Activated T-cell treated with anti-CD3 and anti-CD28 coated beads, Interleukin-2, amount 50 U/mL, for 4 hours (primary cell): Measurements from ENCODE around the gene VIPR2. TPM values are rescaled to one million over a fixed set of nuclear protein-coding genes. Genes with fewer than 3 reads are reported as not detected.
"Not testable (repeated sequence)": the region's sequence is repeated elsewhere in the genome, so short reads cannot be mapped to it uniquely, and the experiment has no call there.

Source experiments
- ATAC-seq, 2 donors: fragments of 200-7000 bp; cut with Tn5 transposase; one replicate each; pipeline ENCODE4 v1.10.0; 2021
- DNase-seq: peaks from one replicate; pipeline ENCODE4 v3.0.0-alpha.2; 2020
- H3K27me3 Mint-ChIP-seq: one replicate; pipeline ENCODE4 v1.8.0; 2021; ENCODE audit warnings: low read depth, mixed read lengths
- H3K36me3 Mint-ChIP-seq: one replicate; pipeline ENCODE4 v1.8.0; 2022; ENCODE audit warnings: mixed read lengths; ENCODE audit not compliant: insufficient read depth
- H3K4me1 Mint-ChIP-seq: one replicate; pipeline ENCODE4 v1.8.0; 2021; ENCODE audit warnings: low read depth, mixed read lengths
- H3K4me3 Mint-ChIP-seq: one replicate; pipeline ENCODE4 v1.8.0; 2021; ENCODE audit warnings: mild to moderate bottlenecking, moderate library complexity, mixed read lengths
- H3K9me3 Mint-ChIP-seq: one replicate; pipeline ENCODE4 v1.8.0; 2021; ENCODE audit warnings: mixed read lengths
- total RNA-seq, 3 donors: library from RNA; stranded (reverse); gene quantifications; one replicate each; pipeline ENCODE4 v1.2.1, GENCODE V29; 2021

VIPR2 gene
- total RNA-seq, 3 donors from 2014 or later: 0.14 to 0.30 (median 0.26) TPM

DNA sequence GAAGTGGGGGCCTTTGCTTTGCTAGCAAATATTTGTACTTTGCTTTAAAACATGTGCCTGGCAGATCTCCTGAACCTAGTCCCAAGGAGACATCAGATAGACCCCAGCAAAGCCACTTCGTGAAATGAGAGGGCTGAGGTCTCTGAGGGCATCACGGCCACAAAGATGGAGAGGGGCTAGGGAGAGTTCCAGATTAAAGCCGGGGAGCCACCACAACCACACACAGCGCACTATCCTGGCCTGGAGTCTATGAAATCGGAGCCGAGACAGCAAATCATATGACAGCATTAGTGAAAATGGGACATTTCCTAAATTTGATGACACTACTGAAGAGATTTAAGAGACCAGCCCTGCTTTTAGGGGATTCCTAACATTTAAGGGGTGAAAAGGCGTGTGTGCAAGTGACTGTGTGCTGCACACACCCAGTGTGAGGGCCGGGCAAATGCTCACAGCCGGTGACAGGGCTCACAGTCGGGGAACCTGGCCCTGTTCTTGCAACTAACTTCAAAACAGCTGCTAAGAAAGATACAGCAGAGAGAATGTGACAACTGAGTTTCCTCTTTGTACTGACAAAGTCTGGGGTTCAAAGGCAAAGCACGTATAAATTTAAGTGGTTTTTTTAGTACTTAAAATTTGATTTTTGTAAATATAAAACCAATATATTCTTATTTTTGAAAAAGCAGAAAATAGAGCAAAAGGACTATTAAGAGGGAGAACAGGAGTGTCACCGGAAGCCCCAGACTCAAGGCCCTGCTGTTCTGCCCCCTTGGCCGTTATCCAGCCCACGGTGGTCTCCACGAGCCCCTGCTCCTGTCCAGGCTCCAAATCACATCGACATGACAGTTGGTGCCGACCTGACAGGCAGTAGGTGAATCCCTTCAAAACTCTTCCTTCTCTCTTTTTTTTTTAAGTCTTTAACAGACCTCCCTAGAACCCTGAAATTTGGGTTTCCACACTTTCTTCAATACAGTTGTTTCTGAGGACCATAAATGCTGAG is 49.5 kb downstream of the VIPR2 start:
- ATAC-seq (no peak), DNase-seq (no peak)
- Mint-ChIP-seq H3K36me3 (no peaks in the 10 kb centered on the region), H3K27me3 (peaks cover 2% of the 10 kb centered on the region), H3K4me1 (no peaks in the 10 kb centered on the region), H3K9me3 (no peaks in the 10 kb centered on the region), H3K4me3 (no peak overlapping the region)

DNA sequence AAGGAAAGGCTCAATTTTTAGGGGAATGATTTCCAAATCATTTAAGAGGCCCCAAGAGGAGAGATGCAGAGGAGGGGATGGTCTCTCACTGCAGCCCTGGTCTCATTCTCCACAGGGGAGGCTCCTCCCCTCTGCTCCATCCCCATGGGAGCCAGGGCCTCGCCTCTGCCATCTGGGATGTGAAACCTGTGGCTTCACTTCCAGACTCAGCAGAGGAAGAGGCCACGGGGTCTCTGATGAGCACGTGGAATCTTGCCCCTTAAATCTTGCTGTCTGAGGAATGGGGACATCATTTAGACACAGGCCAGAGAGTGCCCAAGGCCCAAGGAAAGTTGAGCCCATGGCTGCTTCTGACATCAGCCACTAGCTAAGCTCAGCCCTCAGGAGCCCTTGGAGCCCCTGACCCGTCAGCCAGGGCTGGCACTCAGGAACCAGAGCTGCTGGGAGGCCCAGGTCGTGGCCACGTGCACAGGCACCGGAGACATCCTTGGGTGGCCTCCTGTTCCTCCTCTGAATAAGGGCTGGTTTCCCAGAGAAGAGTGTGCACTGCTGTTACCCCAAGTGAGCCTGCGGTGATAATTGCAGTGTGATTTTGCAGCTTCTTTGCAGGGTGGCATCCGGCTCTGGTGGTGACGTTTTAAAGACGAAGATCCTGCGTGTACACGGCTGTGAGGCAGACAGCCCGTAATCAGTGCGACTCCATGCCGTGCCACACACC is 50.5 kb downstream of the VIPR2 start:
- Mint-ChIP-seq H3K9me3 (no peaks in the 10 kb centered on the region), H3K4me1 (no peaks in the 10 kb centered on the region), H3K4me3 (no peak overlapping the region), H3K27me3 (peaks cover 2% of the 10 kb centered on the region), H3K36me3 (no peaks in the 10 kb centered on the region)
- DNase-seq (no peak), ATAC-seq (no peak)

DNA sequence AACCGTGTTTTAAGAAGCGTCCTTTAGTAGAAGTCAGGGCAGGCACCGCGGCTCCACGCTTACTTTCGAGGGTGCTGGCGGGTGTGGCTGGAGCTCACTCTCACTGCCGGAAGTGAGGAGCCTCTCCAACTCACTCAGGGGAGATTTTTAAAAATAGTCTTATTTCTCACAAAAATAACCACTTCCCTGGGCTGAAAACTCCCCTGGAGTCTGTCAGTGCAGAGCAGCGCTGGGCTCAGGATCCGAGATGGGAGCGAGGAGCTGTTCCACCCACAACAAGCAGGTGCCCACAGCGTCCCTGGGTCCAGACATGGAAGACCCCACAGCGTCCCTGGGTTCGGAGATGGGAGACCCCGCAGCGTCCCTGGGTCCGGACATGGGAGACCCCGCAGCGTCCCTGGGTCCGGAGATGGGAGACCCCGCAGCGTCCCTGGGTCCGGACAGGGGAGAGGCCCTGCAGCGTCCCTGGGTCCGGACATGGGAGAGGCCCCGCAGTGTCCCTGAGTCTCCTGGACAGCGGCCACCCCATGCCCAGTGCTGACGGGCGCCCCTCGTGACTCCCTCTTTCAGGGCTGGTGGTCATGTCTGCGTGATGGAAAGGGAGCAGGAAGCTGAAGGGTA is 51.2 kb downstream of the VIPR2 start:
- Mint-ChIP-seq H3K9me3 (no peaks in the 10 kb centered on the region), H3K27me3 (peaks cover 2% of the 10 kb centered on the region), H3K4me3 (no peak overlapping the region), H3K36me3 (no peaks in the 10 kb centered on the region), H3K4me1 (no peaks in the 10 kb centered on the region)
- DNase-seq: no peak
- no peak for ATAC-seq

DNA sequence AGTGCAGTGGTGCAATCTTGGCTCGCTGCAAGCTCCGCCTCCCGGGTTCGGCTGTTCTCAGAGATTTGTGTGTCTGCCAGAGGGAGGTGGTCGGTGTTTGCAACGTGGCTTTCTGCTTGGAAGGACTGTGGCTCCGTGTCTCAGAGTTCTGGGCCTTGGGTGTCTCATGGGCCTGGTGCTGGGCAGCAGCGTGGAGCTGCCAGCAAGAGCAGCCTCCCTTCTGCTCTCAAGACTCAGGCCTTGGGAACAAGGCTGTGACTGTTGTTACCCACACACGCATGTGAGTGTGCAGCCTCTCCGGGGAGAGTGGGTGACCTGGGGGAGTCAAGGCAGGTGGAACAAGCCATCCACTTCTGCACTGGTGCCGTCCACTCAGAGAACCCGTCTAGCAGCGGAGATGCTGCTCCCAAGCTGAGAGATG is 52.0 kb downstream of the VIPR2 start:
- Mint-ChIP-seq H3K27me3 (peaks cover 2% of the 10 kb centered on the region), H3K36me3 (no peaks in the 10 kb centered on the region), H3K4me1 (no peaks in the 10 kb centered on the region), H3K9me3 (no peaks in the 10 kb centered on the region), H3K4me3 (no peak overlapping the region)
- ATAC-seq: no peak
- no peak for DNase-seq

DNA sequence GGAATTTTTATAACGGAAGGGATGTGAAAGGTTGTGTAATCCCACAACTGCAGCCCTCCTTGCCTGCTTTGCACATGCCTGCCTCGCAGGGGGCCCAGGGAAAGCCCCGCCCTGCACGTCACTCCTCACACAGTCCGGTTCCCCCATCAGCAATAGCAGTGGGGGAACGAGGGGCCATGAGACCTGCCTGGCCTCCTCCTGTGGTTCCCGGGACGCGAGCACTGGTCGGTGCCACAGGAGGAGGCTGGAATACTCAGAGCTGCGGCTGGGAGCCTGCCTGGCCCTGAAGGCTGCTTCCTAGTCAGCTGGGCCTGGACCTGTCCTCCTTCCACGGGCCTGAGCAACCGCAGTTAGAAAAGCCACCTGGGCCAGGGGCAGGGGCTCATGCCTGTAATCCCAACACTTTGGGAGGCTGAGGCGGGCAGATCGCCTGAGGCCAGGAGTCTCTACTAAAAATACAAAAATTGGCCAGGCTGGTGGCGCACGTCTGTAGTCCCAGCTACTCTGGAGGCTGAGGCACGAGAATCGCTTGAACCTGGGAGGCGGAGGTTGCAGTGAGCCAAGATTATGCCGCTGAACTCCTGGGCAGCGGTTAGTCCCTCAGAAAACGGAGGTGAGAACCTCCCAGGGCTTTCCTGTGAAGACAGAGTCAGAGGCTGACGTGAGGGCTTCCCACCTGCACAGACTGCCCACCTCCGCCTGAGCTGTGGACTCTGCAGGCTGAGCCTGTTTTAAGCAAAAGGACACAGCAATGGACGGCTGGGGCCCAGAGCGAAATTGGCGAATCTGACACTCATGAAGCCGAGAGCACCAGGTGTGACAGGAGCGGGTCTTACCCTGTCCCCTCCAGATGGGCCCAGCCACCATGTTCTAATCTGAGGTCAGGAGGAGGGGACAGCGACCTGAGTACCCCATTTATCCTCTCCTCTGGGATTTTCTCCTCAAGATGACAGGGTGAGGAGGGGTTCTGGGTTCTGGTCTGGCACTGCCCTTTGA is 52.9 kb downstream of the VIPR2 start:
- H3K27me3 Mint-ChIP-seq: peaks cover 2% of the 10 kb centered on the region
- no peaks in the 10 kb centered on the region for H3K36me3 Mint-ChIP-seq
- no peak for ATAC-seq
- no peaks in the 10 kb centered on the region for H3K9me3 Mint-ChIP-seq
- no peaks in the 10 kb centered on the region for H3K4me1 Mint-ChIP-seq
- H3K4me3 Mint-ChIP-seq: no peak overlapping the region
- DNase-seq: no peak

DNA sequence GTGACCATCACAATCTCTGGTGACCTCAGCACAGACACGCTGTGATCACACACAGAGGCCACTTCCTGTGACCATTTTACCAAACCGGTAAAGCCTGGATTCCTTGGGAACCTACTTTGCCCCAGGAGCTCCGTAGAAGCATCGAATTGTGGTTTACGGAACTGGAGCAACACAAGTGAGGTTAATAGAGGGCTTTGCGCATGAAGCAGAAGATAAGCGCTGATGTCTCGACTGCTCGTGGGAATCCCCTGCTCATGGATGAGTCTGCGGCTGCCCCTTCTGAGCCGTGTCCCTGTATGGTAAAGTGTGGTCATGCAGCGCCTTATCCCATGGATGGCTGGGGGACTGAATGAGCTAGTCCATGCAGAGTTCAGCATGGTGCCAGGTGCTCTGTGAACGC is 53.6 kb downstream of the VIPR2 start:
- Mint-ChIP-seq H3K4me3 (no peak overlapping the region), H3K4me1 (no peaks in the 10 kb centered on the region), H3K9me3 (no peaks in the 10 kb centered on the region), H3K36me3 (no peaks in the 10 kb centered on the region), H3K27me3 (peaks cover 4% of the 10 kb centered on the region)
- DNase-seq: no peak
- ATAC-seq: no peak

DNA sequence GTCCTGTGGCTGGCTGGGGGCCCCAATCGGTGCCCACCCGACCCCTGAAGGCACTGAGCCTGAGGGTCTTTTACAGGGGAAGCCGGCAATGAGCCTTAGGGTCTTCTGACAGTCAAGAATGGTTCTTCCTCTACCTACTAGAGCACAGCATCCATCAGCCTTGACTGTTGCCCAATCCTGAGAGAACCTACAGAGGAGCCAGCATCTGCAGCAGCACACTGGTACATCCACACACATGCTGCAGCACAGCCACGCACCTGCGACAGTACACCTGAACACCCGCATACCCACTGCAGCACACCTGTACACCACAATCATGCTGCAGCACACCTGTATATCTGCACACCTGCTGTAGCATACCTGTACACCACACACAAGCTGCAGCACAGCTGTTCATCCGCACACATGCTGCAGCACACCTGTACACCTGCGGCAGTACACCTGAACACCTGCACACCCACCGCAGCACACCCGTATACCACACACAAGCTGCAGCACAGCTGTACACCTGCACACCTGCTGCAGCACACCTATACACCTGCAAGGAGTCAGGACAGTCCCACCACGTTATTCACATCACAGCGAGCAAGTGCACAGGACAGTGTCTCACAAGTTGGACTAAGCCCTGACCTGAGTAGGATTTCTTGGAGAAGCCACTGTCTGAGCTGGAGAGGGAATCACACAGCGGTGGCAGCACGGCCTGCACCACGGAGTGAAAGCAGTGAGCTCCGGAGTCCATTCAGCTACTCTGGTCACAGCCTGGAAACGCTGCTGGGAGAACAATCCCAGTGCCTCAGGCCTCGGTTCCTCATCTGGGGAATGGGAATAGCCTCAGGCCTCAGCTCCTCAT is 56.4 kb downstream of the VIPR2 start:
- H3K36me3 Mint-ChIP-seq: no peaks in the 10 kb centered on the region
- no peaks in the 10 kb centered on the region for H3K4me1 Mint-ChIP-seq
- ATAC-seq: no peak
- H3K4me3 Mint-ChIP-seq: no peak overlapping the region
- H3K9me3 Mint-ChIP-seq: no peaks in the 10 kb centered on the region
- no peak for DNase-seq
- H3K27me3 Mint-ChIP-seq: peaks cover 8% of the 10 kb centered on the region

DNA sequence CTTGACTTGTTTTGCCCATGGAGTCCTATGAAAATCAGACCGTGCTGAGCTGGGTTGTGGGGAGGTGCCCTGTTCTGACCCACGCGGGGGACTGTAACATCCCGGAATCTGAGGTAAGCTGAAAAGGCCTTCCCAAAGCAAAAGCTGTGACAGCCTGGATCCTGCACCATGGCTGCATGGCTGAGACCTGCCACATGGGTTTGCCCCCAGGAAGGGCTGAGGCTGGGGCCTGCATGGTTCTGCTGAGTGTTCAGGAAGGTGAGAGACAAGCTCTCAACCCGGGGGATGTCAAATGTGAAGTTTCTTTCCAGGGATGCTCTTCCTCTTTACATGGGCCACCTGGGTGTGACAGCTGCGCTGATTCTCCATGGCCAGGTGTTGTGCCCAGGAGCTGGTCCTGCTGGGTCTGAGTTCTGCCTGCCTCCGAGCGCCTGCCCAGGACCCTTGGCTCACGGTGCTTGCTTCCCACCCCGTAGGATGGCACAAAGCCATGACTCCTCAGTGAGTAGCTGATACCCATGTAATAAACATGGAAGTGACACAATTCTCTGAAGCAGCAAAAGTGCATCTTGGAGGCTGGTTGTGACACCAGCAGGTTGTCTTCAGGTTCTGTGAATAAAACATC is 58.3 kb downstream of the VIPR2 start:
- DNase-seq (no peak), ATAC-seq (no peak)
- Mint-ChIP-seq H3K4me1 (no peaks in the 10 kb centered on the region), H3K9me3 (no peaks in the 10 kb centered on the region), H3K36me3 (no peaks in the 10 kb centered on the region), H3K27me3 (peaks cover 8% of the 10 kb centered on the region), H3K4me3 (no peak overlapping the region)

DNA sequence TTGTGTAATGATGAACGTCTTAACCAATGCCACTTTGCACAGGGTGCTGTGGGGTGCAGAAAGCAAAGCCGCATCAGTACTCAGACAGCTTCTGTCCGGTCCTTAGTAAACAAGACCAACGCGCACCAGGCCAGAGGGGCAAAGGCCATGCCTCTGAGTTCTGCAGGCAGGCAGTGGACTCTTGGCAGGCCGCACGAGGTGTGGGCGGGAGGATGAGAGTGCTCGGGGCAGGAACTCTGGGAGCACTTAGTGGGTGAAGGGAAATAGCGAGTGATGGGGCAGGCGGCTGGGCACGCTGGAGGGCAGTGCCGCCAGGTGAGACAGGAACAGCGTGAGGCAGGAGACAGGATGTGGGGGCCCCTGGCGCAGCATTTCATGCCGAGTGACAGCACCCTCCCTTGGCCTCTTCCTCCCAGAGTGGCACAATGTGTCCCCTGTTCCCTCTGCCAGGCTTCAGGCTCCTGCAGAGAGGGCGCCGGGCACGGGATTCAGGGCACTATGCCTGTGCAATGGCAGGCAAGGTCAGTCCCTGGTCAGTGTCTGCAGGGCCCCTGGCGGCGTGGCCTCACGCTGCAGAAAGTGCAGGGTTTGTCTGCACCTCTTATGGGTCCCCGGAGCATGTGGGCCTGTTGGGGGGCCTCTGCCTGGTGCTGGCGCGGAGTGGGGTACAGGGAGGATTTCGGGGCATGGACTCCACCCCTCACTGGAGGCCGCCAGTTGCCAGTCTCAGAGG is 60.4 kb downstream of the VIPR2 start:
- no peaks in the 10 kb centered on the region for H3K9me3 Mint-ChIP-seq
- H3K36me3 Mint-ChIP-seq: no peaks in the 10 kb centered on the region
- DNase-seq (no peak), ATAC-seq (no peak)
- H3K4me3 Mint-ChIP-seq: no peak overlapping the region
- peaks cover 11% of the 10 kb centered on the region for H3K27me3 Mint-ChIP-seq
- no peaks in the 10 kb centered on the region for H3K4me1 Mint-ChIP-seq

DNA sequence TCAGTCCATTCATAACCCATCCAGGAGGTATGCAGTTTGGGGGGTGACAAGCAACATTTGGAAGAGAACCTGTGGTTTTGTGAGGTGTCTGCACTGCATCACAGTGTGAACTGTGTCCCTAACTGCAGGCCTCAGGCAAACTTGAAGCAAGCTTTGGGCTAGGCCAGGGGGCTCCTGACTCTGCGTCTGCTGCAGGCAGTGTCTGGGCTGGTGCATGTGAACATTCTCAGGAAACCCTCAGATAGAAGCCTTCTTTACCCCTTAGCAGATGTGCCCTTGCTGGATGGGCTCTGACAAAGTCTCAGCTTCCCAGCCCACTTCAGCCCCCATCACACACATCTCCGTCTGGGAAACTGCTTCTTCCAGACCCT is 61.0 kb downstream of the VIPR2 start:
- Mint-ChIP-seq H3K9me3 (no peaks in the 10 kb centered on the region), H3K27me3 (peaks cover 15% of the 10 kb centered on the region), H3K4me1 (no peaks in the 10 kb centered on the region), H3K4me3 (no peak overlapping the region), H3K36me3 (no peaks in the 10 kb centered on the region)
- ATAC-seq (no peak), DNase-seq (no peak)

DNA sequence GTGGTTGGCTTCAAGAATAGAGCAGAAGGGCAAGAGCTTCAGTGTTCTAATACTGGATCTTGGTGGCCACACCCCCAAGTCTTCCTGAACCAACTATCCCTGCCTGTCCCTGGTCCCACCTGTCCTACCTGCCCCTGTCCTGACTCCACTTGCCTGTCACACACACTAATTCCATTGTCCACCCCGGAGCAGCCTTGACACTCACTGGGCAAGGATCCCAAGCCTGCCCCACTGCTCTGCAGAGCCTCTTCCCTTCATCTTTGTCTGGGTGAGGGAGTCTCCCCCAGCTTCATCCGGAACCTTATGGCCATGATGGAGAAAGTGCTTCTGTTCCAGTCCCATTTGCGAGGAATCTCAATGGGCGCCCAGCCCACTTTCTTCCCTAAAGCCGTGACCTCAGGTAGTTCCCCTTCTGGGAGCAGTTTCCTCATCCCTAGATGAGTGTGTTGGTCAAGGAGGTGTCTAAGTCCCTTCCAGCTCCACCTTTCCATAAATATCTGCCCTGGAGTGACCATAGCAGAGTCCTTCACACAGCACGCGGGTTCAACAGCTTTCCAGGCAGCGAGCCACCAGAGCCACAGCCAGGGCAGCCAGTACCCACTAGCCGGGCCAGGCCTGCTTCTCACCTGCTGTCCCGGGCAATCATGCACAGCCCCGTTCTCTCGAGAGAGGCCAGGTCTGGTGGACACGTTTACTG is 61.5 kb downstream of the VIPR2 start:
- H3K9me3 Mint-ChIP-seq: no peaks in the 10 kb centered on the region

DNA sequence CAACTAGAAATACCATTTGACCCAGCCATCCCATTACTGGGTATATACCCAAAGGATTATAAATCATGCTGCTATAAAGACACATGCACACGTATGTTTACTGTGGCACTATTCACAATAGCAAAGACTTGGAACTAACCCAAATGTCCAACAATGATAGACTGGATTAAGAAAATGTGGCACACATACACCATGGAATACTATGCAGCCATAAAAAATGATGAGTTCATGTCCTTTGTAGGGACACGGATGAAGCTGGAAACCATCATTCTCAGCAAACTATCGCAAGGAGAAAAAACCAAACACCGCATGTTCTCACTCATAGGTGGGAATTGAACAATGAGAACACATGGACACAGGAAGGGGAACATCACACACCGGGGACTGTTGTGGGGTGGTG is 62.6 kb downstream of the VIPR2 start:
- ATAC-seq, H3K36me3 Mint-ChIP-seq, H3K9me3 Mint-ChIP-seq, H3K4me3 Mint-ChIP-seq, H3K4me1 Mint-ChIP-seq, DNase-seq: not testable (repeated sequence)
- peaks cover 17% of the 10 kb centered on the region for H3K27me3 Mint-ChIP-seq

More for the DNA sequence above, 61.5 kb downstream of the VIPR2 start:
- H3K36me3 Mint-ChIP-seq: no peaks in the 10 kb centered on the region
- no peaks in the 10 kb centered on the region for H3K4me1 Mint-ChIP-seq
- no peak overlapping the region for H3K4me3 Mint-ChIP-seq
- DNase-seq (no peak), ATAC-seq (no peak)
- peaks cover 17% of the 10 kb centered on the region for H3K27me3 Mint-ChIP-seq
